Amniotic epithelial cell (primary cell): ENCODE measurements around the gene FKBP2.

Source experiments
- DNase-seq: peaks from one replicate; pipeline ENCODE4 v3.0.0-alpha.2; 2010; ENCODE audit warnings: low read depth

FKBP2 gene

DNA sequence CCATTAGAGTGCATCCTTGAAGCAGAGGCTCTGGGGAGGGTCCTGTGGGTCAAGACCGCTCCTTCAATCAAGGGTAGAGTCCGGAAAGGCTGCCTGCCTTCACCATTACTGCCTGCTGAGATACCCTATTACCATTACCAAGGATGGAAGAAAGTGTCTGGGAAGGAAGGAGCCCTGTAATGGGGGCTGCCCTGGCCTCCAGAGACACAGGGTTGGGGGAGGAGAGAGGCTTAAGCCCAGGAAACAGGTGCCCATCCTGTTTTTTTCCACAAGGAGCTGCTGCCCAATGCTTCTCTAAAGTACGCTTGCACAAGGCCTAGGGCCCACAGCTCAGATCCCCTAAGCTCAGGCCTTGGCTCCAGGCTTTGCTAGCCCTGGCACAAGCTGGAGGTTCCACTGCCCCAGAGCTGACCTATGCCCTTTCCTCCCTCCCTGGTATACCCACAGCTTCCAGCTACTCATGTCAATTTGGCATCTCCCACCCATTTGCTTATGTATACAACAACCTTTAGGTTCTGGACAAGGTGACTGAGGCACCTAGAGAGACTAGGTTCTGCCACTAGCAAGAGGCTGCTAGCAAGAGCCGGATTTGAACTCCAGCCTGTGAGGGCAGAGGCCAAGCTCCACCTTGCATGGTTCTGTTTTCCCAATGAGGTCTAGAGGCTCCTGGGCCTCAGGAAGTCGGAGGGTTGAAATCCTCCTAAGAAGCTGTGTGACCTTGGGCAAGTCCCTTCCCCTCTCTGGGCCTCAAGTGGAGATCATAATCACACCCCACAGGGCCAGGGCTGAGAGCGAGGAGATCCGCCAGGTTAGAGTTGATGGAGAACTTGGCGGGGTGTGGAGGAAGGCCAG lies 8.9 kb downstream of the FKBP2 start:
- no peak for DNase-seq

DNA sequence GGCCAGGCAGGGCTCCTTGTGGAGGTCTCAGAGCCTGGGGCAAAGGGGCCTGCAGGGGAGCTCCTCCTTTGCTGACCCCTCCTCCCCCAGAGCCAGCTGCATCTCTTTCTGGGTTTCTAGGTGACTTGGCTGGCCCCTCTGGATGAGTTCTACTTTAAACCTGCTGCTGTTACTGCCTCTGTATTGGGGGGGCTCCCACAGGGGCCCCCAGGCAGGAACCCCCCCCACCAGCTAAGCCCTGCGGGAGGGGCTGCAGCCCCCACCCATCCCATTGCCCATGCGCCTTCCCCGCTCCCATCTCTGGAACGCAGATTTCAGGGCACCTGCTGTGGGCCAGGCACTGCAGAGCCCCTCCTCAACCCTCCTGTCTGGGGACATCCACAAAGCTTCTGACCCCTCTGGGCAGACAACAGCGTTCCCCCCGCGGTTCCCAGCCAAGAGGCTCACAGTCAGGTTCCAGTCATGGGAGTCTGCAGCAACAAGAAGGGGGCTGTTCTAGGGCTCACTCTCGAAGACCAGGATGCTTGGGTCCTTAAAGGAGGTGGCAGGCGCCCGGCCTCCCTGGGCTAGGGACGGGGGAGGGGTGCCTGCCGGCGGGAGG lies 9.6 kb downstream of the FKBP2 start:
- no peak for DNase-seq

DNA sequence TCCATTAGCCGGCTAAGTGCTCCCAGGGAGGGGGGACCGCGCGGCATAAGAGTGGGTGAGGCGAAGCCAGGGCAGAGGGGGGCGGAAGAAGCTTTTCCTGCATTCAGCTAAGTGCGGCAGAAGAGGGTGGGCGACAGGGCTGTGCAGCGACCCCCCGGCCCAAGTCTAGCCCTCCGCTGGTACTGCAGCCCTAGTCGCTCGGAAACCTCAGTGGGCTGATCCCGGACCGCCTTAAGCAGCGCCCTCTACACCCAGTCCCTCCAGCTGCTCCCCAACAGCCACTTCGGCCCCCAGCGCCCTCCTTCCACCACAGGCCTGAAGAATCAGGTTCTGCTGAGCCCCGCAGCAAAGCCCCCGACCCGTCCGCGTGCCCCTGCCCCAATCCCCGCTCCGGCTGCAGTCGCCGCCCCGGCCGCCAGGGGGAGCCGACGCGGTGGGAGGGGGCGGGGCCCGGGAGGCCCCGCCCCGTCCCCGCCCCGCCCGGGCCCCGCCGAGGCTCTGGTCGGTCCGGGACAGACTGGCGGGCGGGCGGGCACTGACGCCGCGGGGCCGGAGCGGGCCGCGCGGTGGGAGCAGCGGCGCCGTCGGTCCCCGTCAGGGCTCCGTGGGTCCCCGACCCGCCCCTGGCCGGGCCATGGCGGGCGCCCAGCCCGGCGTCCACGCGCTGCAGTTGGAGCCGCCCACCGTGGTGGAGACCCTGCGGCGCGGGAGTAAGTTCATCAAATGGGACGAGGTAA lies 10.3 kb downstream of the FKBP2 start, which contains the start of gene PLCB3:
TSS of gene PLCB3 (plus strand) at position 515 of the 737 bp plus-strand sequence. CDS start at position 635, 120 bp downstream.
- no peak for DNase-seq

DNA sequence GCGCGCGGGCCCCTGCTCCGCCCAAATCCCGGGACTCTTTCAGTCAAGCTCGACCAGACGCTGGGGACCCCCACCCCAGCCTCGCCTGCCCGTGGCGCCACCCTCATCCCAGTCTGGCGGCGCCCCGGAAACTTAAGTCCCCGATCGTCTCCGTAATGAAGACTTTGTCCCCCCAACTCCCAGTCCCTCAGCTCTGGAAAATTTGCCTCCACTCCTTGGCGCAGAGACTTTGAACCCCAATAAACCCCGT lies 10.8 kb downstream of the FKBP2 start:
- no peak for DNase-seq

DNA sequence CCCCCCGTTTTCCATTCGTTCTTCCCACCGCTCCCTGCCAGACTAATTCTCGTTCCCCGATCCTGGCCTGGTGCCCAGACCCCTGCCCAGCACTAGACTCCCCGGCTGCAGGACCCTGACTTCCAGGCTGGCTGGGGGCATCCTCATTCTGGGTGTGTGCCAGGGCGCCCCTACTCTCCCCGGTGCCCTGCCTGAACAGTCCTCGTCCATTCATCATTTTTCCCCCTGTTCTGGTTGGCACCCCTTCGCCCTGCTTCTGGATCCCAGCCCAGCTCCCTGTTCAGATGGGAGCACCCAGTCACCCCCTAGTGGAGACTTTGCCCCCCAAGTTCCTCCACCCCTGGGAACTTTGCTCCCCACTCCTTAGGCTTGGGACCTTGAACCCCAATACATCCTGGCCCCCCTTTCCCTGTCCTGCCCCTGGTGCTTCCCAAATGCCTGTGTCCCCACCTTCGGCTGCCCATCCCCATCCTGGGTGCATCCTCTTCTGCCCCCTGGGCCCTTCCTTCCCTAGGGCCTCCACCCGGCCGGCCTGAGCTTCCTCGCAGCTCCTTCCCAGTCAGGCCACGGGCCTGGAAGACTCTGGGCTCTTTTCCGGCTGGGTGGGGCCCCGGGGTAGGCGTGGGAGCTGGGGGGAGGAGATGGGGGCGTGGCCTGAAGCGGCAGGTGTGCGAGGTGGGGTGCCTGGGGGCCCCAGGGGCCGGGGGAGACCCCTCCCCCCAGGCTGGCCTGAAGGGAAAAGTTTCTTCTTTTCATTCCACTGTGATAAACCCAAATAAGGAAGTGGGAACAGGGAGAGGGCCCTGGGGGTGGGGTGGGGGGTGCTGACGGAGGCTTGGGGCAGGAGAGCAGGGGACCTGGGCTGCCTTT lies 11.3 kb downstream of the FKBP2 start:
- no peak for DNase-seq

- DNase-seq = no peak
Observed at GRCh38 chr11:64253043-64253442, 12.1 kb downstream of the FKBP2 start.

DNA sequence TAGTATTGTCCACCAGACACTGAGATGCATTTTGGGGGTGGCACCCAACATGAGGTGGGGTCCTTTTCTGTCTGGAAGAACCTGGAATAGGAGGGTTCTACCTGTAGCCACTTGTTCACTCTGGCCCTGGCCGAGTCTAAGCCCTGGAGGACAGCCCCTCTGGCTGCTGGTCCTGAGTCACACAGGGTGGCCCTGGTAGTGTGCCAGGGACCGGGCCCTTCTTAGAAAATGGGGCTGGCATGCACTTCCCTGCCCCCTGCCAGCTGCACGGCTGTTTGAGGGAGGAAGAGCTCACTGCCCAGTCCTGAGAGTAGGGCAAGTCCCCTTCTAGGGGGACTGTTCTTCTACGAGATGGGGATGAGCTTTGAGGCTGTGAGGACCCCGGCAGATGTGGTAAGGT lies 12.6 kb downstream of the FKBP2 start:
- DNase-seq = no peak

DNA sequence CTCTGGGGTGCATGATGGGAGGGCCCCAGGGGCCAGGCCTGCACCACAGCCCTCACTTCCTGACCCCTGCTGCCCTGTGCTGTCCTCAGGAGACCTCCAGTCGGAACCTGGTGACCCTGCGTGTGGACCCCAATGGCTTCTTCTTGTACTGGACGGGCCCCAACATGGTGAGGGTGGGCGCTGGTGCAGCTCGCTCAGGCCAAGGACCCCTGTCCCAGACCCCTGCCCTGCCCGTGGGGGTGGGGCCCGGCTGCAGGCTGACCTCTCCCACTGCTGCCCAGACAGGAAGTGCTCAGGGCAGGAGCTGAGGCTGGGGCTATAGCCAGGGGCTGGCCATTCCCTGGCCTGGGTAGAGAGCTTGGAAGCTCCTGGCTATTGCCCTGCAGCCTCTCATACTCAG lies 13.4 kb downstream of the FKBP2 start:
- no peak for DNase-seq

DNA sequence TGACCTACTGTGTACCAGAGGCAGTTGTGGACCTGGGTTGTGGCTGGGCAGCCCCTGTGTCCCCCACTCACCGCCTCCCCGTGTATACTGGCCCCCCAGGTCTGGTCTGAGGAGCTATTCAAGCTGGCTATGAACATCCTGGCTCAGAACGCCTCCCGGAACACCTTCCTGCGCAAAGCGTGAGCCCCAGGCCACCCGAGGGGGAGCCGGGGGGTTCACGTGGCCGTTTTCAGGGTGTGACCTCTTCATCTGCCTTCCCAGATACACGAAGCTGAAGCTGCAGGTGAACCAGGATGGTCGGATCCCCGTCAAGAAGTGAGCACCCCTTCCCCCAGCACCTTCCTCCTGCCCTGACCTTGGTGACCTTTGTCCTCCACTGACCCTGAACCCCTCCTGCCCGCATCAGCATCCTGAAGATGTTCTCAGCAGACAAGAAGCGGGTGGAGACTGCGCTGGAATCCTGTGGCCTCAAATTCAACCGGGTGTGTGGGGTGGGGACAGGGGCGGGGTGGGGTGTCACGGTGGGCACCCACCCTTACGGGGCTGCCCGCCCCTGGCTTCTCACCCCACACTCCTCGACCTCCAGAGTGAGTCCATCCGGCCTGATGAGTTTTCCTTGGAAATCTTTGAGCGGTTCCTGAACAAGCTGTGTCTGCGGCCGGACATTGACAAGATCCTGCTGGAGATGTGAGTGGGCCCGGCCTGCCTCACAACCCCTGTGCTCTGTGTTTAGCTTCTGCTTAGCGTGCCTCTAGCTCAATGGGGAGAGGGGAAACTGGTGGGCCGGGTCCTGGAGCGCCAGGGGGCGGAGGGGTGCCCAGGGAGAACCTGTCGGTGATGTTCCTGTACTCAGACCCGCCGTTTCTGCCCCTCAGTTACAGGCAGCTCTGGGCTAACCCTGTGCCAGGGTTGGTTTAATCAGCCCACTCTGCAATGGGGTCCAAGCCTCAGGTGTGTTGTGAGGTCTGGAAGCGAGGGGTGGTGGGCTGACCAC lies 14.5 kb downstream of the FKBP2 start:
- DNase-seq = no peak

- no peak for DNase-seq
Observed at GRCh38 chr11:64256300-64256699, 15.4 kb downstream of the FKBP2 start.

DNA sequence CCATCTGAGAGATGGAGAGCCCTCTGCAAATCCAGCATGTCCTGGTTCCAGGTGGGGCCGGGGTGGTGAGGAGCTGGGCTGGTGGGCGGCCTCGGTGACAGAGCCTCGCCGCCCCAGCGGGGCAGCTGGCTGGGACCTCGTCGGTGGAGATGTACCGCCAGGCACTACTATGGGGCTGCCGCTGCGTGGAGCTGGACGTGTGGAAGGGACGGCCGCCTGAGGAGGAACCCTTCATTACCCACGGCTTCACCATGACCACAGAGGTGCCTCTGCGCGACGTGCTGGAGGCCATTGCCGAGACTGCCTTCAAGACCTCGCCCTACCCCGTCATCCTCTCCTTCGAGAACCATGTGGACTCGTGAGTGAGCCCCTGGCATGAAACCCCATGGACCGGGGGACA lies 17.5 kb downstream of the FKBP2 start:
- DNase-seq = no peak

DNA sequence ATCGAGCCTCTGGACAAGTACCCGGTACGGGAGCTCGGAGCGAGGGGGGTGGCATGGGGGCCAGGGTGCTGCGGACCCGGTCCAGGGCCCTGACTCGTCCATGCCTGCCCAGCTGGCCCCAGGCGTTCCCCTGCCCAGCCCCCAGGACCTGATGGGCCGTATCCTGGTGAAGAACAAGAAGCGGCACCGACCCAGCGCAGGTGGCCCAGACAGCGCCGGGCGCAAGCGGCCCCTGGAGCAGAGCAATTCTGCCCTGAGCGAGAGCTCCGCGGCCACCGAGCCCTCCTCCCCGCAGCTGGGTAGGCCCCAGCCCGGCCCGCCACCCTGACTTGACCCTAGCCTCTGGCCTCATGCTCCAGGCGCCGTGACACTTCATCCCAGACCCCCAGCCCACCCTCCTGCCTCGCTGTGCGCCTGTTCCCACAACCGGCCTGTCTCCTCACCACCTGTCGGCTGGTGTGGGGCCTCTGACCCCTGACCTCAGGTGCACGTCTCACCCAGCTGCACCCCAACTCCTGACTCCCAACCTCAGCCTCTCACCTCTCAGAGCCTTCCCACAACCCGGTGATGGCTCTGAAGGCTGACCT lies 18.1 kb downstream of the FKBP2 start:
- DNase-seq = no peak

DNA sequence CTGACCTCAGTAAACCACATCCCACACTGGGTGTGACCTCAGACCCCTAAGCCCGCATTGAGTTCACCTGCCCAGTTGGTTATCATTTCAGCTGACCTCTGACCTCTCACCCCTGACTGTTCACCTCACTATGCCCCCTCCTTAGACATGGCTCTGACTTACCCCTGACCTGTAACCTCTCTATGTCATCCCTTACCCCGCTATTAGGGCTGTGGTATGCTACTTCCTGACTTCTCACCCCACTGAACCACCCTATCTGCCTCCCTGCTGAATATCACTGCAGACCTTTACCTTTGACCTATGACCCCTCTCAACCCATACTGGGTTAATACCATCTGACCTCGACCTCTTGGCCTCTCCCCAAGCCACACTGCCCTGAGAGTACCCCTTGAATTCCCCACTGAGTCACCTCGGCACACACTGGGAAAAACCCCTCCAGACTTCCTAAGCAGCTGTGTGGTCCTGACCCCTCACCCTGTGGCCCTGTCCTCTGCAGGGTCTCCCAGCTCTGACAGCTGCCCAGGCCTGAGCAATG lies 18.7 kb downstream of the FKBP2 start:
- no peak for DNase-seq

- no peak for DNase-seq
Observed at GRCh38 chr11:64260147-64260708, 19.3 kb downstream of the FKBP2 start.

DNA sequence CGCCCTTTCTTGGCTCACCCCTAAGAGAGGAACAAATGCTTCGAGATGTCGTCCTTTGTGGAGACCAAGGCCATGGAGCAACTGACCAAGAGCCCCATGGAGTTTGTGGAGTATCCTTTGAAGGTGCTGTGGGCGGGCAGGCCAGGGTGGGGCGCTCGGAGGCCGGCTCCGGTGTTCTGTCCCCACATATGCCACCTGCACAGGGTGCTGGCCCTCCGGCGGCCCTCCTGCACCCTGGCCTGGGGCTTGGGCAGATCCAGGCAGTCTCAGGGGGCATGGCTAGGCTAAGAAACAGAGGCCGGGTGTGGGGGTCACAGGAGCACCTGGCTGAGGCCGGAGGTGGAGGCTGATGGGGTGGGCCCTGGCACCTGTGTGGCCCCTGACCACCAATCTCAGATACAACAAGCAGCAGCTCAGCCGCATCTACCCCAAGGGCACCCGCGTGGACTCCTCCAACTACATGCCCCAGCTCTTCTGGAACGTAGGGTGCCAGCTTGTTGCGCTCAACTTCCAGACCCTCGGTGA lies 20.7 kb downstream of the FKBP2 start:
- no peak for DNase-seq

DNA sequence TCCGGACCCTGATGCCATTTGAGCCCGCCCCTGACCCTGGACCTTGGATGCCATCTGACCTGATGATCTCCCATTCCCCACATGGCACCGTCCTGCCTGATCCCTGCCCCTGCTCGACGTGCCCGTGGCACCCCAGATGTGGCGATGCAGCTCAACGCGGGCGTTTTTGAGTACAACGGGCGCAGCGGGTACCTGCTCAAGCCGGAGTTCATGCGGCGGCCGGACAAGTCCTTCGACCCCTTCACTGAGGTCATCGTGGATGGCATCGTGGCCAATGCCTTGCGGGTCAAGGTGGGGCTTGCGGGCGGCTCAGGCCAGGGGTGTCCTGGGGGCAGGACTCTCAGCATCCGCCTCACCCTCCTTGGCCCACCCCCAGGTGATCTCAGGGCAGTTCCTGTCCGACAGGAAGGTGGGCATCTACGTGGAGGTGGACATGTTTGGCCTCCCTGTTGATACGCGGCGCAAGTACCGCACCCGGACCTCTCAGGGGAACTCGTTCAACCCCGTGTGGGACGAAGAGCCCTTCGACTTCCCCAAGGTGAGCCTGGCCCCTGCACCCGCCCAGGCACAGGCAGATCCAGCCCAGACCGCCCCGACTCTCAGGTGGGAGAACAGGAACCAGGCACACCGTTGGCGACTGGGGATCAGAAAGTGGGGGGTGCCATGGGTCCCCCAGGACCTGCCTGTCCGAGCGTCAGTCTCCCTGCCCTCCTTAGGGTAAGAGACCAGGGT lies 21.5 kb downstream of the FKBP2 start:
- no peak for DNase-seq

DNA sequence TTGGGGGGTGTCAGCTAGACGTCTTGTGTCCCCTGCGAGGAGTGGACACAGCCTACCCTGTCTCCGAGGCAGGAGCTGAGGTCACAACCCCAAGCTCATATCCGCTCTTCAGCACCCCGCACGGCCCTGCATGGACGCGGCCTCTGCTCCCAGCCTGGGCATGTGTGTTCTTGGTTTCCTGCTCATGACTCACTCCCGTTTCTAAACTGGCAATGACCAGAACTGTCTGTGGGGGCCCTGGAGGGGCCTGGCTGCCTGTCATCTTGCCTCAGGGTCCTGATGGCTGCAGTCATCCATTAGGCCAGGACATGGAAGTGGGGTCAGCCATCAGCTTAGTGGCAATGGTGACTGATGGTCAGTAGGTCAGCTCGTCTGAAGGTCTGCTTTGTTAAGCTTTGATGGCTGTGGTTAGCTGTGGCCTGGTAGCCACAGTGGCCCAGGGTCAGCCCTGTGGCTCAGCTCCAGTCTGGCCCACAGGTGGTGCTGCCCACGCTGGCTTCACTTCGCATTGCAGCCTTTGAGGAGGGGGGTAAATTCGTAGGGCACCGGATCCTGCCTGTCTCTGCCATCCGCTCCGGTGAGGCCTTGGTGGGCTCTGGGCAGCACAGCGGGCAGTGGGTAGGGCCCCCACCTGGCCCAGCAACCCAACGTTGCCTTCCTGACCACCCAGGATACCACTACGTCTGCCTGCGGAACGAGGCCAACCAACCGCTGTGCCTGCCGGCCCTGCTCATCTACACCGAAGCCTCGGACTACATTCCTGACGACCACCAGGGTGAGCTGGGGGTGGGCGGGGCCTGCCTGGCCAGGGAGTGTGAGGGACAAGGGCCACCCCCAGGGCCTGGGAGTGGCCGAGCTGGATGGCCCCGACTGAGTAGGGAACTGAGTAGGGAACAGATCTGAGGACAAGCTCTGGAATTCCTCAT lies 22.4 kb downstream of the FKBP2 start:
- peak; percentile 81 for DNase-seq

- DNase-seq = no peak
Observed at GRCh38 chr11:64263947-64264317, 23.0 kb downstream of the FKBP2 start.
